Measurements from ENCODE around the gene RBM14. TPM values are rescaled to one million over a fixed set of nuclear protein-coding genes. Genes with fewer than 3 reads are reported as not detected.
A peak's percentile ranks its signal among the peaks of the same experiment; 100 is the strongest.

The RBM14 gene
- total and polyA plus RNA-seq, 9 of the 15 experiments (the other 6 are each of a cell fraction or from before 2014, with no cell fraction given): 5.5 to 131 (median 42.6) TPM

- TF ChIP-seq RERE (CRISPR knock-in tag; IDR thresholded peaks at IDR 0.05; ENCODE audit: borderline replicate concordance) (0 out of 2 replicates have a peak, but pooled peaks have one; percentile 20), CBX1 (IDR thresholded peaks at IDR 0.05; ENCODE audit: low read depth) (no peak), FOXP1 (CRISPR knock-in tag; IDR thresholded peaks at IDR 0.05) (peak; percentile 96), TFE3 (CRISPR knock-in tag; IDR thresholded peaks at IDR 0.05) (peak; percentile 80), MAFK (IDR thresholded peaks at IDR 0.05; ENCODE audit: low read length) (no peak), FOXA3 (CRISPR knock-in tag; conservative IDR thresholded peaks at IDR 0.05 in 1 of 2, IDR thresholded peaks at IDR 0.05 in 1 of 2) (peak; percentile 88 to 99), ZNF324 (CRISPR knock-in tag; IDR thresholded peaks at IDR 0.05) (no peak), KLF13 (tag; IDR thresholded peaks at IDR 0.05; ENCODE audit: borderline replicate concordance, low read depth) (no peak), NFRKB (IDR thresholded peaks at IDR 0.05; ENCODE audit: low read depth) (no peak), ARNT (IDR thresholded peaks at IDR 0.05) (no peak), ZNF79 (CRISPR knock-in tag; IDR thresholded peaks at IDR 0.05; ENCODE audit: low read depth) (no peak), RFX5 (IDR thresholded peaks at IDR 0.05; ENCODE audit: low read depth, low read length) (no peak), ZNF512 (tag; IDR thresholded peaks at IDR 0.05) (no peak), GABPA (tag; conservative IDR thresholded peaks at IDR 0.05; ENCODE audit: low read depth) (no peak), CCNT2 (IDR thresholded peaks at IDR 0.05; ENCODE audit: borderline replicate concordance, extremely low read depth, insufficient read length, low read depth, low read length) (no peak), ZC3H8 (IDR thresholded peaks at IDR 0.05) (no peak), SMARCB1 (IDR thresholded peaks at IDR 0.05; ENCODE audit: insufficient read length, low read depth) (no peak), KLF16 (IDR thresholded peaks at IDR 0.05) (no peak), PHF8 (IDR thresholded peaks at IDR 0.05; ENCODE audit: borderline replicate concordance, low read length) (peak; percentile 69; the same call in 1 of the 2 replicates), TGIF2 (CRISPR knock-in tag; IDR thresholded peaks at IDR 0.05) (no peak)
These were observed 48.1 kb upstream of the RBM14 start, which contains the start of gene CTSF (continued) for GRCh38 chr11:66568124-66568916.

Measured in K562 (cell line).